ENCODE measurements around the gene XG. TPM values are rescaled to one million over a fixed set of nuclear protein-coding genes. Genes with fewer than 3 reads are reported as not detected.

Gene XG
- total RNA-seq (ENCODE audit: low replicate concordance): 10.7 and 16.0 TPM in 2 replicates

GRCh38 chrX:2751874-2752300, at the start of gene XG:
Gene XG (plus strand): TSS chrX:2752040. CDS start chrX:2752275, 235 bp downstream.

GRCh38 chrX:2828344-2828958, 76.6 kb downstream of the XG start, which contains the start of gene GYG2:
Gene GYG2 (plus strand): TSS chrX:2828930. CDS start chrX:2830189, 1,259 bp downstream.

Other genes with a start within 250 kb of the XG start
- gene CD99, start 60.7 kb upstream of the XG start, total RNA-seq (ENCODE audit: low replicate concordance): 137 and 168 TPM in 2 replicates
- gene GYG2, start 76.9 kb downstream of the XG start, total RNA-seq (ENCODE audit: low replicate concordance): 1.1 and 4.9 TPM in 2 replicates
- gene ARSD, start 177.3 kb downstream of the XG start, total RNA-seq (ENCODE audit: low replicate concordance): 18.5 and 27.5 TPM in 2 replicates